ENCODE measurements around the gene FAM168A.

Gene FAM168A

GRCh38 chr11:73566422-73566821 lies 31.5 kb downstream of the FAM168A start:
- no peak for DNase-seq (ENCODE audit: low read depth, low spot score)
- no peak overlapping the region for H3K4me3 ChIP-seq (ENCODE audit: low read length)

GRCh38 chr11:73565804-73566203 lies 32.1 kb downstream of the FAM168A start:
- no peak for DNase-seq (ENCODE audit: low read depth, low spot score)
- no peak overlapping the region for H3K4me3 ChIP-seq (ENCODE audit: low read length)

DNA sequence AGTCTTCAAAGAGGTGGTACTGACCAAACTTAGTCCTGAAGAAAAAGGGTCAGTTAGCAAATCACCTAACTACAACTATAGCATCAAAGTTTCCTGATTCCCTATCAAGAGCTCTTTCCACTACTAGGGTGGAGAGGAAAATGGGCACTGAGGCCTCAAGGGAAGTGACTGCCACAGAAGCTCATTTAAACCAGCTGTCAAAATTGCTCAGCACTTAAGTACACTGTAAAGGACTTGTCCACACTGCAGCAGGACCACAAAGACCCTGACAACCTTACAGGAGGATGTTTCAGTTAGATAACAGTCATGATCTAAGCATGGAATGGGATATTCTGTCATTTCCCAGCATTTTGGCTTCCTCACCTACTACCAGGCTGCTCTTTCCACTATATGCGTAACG lies 33.0 kb downstream of the FAM168A start:
- no peak for DNase-seq (ENCODE audit: low read depth, low spot score)
- H3K4me3 ChIP-seq (ENCODE audit: low read length), result no peak overlapping the region

DNA sequence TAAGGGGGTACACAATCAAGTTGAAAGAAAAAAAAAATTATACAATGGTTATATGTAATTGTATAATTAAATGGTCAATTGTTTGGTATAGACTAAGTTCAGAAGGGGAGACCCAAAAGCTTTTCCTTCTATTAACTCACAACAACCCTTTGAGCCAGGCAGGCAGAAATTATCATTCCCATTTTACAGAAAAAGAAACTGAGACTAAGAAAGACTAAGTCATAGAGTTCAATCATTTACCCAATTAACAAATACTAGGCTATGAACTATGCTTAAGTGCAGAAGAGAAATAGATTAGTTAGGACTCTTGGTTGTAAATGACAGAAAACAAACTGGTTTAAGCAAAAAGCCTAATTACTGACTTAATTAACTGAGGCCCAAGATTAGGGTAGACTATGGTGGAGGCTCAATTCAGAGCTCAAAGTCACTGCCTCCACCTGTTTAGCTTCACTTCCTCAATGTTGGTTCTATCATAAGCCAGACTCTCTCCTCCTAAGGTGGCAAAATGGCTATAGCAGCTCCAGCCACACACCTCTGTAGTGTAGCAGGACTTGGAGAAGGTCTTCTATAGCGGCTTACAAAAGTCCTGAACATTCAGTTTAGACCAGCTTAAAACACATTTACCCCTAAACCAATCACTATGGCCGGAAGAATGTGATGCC lies 34.2 kb downstream of the FAM168A start:
- DNase-seq (ENCODE audit: low read depth, low spot score), result no peak
- H3K4me3 ChIP-seq (ENCODE audit: low read length), result no peak overlapping the region

GRCh38 chr11:73559743-73560142 lies 38.2 kb downstream of the FAM168A start:
- no peak overlapping the region for H3K4me3 ChIP-seq (ENCODE audit: low read length)
- DNase-seq (ENCODE audit: low read depth, low spot score), result no peak

DNA sequence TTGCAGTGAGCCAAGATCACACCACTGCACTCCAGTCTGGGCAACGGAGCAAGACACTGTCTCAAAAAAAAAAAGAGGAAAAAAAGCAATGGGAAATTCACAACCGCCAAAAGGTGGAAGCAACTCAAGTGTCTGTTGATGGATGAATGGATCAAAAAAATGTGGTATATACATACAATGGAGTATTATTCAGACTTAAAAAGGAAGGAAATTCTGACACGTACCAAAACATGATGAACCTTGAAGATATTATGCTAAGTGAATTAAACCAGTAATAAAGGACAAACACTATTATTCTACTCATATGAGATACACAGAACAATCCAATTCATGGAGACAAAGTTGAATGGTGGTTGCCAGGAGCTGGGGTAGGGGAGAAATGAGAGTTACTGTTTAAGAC lies 40.9 kb downstream of the FAM168A start:
- no peak for DNase-seq (ENCODE audit: low read depth, low spot score)
- H3K4me3 ChIP-seq (ENCODE audit: low read length), result no peak overlapping the region

GRCh38 chr11:73555615-73556014 lies 42.3 kb downstream of the FAM168A start:
- H3K4me3 ChIP-seq (ENCODE audit: low read length), result no peak overlapping the region
- DNase-seq (ENCODE audit: low read depth, low spot score), result no peak

DNA sequence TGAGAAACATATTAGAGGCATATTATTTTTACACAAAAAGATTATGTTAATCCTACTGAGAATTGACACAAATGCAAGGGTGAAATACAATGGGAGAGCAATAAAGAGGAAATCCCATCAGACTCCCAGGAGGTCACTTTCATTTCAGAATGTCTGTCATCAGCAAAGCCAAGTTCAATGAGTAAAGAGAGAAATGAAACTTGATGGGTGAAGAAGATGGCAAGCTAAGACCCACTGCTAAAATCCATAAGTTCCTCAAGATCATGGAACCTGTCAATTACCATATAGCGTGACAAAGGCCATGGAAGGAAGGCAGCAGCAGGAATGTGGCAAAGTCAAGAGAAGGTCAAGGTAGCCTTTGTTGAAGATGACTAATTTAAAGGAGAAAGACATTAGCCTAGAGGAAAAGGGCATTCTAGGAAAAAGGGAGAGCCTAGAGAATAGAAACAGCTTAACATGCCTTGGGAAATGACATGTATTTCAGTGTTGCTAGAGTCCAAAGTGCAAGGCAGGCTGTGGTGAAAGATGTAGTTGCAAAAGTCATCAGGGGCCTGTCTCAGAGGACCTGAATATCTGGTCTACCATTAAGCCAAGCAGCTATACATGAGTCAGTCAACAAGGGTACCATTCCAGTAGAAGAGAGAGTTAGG lies 43.1 kb downstream of the FAM168A start:
- DNase-seq (ENCODE audit: low read depth, low spot score), result no peak
- no peak overlapping the region for H3K4me3 ChIP-seq (ENCODE audit: low read length)

- H3K4me3 ChIP-seq (ENCODE audit: low read length), result no peak overlapping the region
- no peak for DNase-seq (ENCODE audit: low read depth, low spot score)
Observed at GRCh38 chr11:73553266-73553665, 44.6 kb downstream of the FAM168A start.

- no peak for DNase-seq (ENCODE audit: low read depth, low spot score)
- no peak overlapping the region for H3K4me3 ChIP-seq (ENCODE audit: low read length)
Observed at GRCh38 chr11:73551677-73552076, 46.2 kb downstream of the FAM168A start.

- no peak overlapping the region for H3K4me3 ChIP-seq (ENCODE audit: low read length)
- no peak for DNase-seq (ENCODE audit: low read depth, low spot score)
Observed at GRCh38 chr11:73549376-73549775, 48.5 kb downstream of the FAM168A start.

- no peak overlapping the region for H3K4me3 ChIP-seq (ENCODE audit: low read length)
- no peak for DNase-seq (ENCODE audit: low read depth, low spot score)
Observed at GRCh38 chr11:73547706-73548595, 50.0 kb downstream of the FAM168A start.

DNA sequence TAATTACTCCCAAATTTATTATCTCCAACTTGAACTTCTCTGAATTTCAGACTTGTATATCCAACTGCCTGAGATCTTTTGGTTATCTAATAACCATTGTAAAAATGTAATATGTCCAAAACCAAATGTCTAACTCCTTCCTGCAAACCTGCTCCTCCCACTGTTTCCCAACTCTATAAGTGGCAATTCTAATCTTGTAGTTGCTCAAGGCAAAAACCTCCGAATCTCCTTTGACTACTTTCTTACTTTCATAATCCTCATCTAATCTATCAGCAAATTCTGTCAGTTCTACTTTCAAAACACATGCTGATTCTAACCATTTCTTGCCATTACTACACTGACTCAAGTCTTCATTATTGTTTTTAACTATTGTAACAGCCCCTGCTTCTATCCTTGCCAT lies 55.7 kb downstream of the FAM168A start:
- DNase-seq (ENCODE audit: low read depth, low spot score), result no peak
- no peak overlapping the region for H3K4me3 ChIP-seq (ENCODE audit: low read length)

- no peak overlapping the region for H3K4me3 ChIP-seq (ENCODE audit: low read length)
- no peak for DNase-seq (ENCODE audit: low read depth, low spot score)
Observed at GRCh38 chr11:73539506-73540084, 58.3 kb downstream of the FAM168A start.

GRCh38 chr11:73538381-73538872 lies 59.5 kb downstream of the FAM168A start:
- H3K4me3 ChIP-seq (ENCODE audit: low read length), result peak overlapping the region; percentile 21
- peak; percentile 91 for DNase-seq (ENCODE audit: low read depth, low spot score)

DNA sequence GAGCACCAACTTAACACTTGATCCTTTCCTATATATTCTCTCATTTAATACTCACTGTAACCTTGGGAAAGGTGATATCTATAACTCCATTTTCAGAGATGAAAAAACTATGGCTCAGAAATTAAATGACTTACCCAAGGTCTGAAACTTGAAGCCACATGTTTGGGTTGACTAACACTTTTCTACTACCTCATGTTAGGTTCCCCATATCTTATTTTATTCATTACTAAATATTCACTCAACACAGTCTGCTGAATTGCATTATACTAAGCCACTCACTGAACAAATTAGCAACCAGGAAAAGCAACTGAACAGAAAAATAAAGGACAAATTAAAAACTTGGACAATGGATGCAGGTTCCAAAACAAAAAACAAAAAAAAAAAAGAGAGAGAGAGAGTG lies 59.9 kb downstream of the FAM168A start:
- H3K4me3 ChIP-seq (ENCODE audit: low read length), result no peak overlapping the region
- DNase-seq (ENCODE audit: low read depth, low spot score), result no peak

DNA sequence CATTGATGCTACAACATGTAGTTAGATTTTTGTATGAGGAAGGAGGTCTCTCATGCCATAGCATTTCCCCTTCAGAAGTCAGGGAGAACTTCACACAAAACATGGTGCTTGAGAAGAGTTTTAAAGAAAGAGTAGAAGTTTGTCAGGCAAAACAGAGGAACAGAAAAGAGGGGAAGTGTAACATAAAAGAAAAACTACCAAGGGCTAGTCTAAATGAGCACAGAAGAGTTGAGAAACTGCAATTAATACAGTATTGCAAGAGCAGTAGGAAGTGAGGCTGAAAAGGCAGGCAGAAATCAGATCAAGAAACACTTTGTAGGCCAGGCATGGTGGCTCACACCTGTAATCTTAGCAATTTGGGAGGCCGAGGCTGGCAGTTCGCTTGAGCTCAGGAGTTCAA lies 61.0 kb downstream of the FAM168A start:
- no peak overlapping the region for H3K4me3 ChIP-seq (ENCODE audit: low read length)
- DNase-seq (ENCODE audit: low read depth, low spot score), result no peak

- no peak for DNase-seq (ENCODE audit: low read depth, low spot score)
- H3K4me3 ChIP-seq (ENCODE audit: low read length), result no peak overlapping the region
Observed at GRCh38 chr11:73532310-73532709, 65.6 kb downstream of the FAM168A start.

- H3K4me3 ChIP-seq (ENCODE audit: low read length), result no peak overlapping the region
- no peak for DNase-seq (ENCODE audit: low read depth, low spot score)
Observed at GRCh38 chr11:73531386-73531785, 66.5 kb downstream of the FAM168A start.

GRCh38 chr11:73530109-73530508 lies 67.8 kb downstream of the FAM168A start:
- DNase-seq (ENCODE audit: low read depth, low spot score), result no peak
- H3K4me3 ChIP-seq (ENCODE audit: low read length), result no peak overlapping the region
